Liver (tissue), 9 donors: ENCODE measurements around the gene SUPT20HL1. TPM values are rescaled to one million over a fixed set of nuclear protein-coding genes. Genes with fewer than 3 reads are reported as not detected.
"Not testable (repeated sequence)": the region's sequence is repeated elsewhere in the genome, so short reads cannot be mapped to it uniquely, and the experiment has no call there.

ENCODE experiments used
- DNase-seq: peaks from one replicate; pipeline ENCODE4 v3.0.0-alpha.2; 2017; ENCODE audit warnings: low spot score
- H3K27ac ChIP-seq, 2 donors: one replicate each; pipeline ENCODE4 v1.7.0; 2013; ENCODE audit warnings: inconsistent platforms in 2 of 2, low read length in 2 of 2, control low read depth in 1 of 2, low read depth in 1 of 2, mild to moderate bottlenecking in 1 of 2
- H3K27me3 ChIP-seq, 4 donors: one replicate each; pipeline versions ENCODE4 v1.6.1 to v1.7.0; 2013; ENCODE audit warnings: low read length in 3 of 4, inconsistent platforms in 1 of 4, mild to moderate bottlenecking in 1 of 4, moderate library complexity in 1 of 4; ENCODE audit not compliant: control insufficient read depth in 4 of 4, insufficient read depth in 4 of 4
- H3K36me3 ChIP-seq, 4 donors: one replicate each; pipeline versions ENCODE4 v1.6.1 to v1.7.0; 2013; ENCODE audit warnings: low read length in 3 of 4, mild to moderate bottlenecking in 3 of 4, low read depth in 1 of 4, moderate library complexity in 1 of 4; ENCODE audit not compliant: control insufficient read depth in 4 of 4, insufficient read depth in 3 of 4
- H3K4me1 ChIP-seq, 4 donors: one replicate each; pipeline versions ENCODE4 v1.6.1 to v1.7.0; 2013; ENCODE audit warnings: low read length in 3 of 4, mild to moderate bottlenecking in 3 of 4, moderate library complexity in 1 of 4; ENCODE audit not compliant: control insufficient read depth in 4 of 4, insufficient read depth in 4 of 4
- H3K4me3 ChIP-seq, 3 donors: one replicate each; pipeline versions ENCODE4 v1.6.1 to v1.7.0; 2013; ENCODE audit warnings: low read length in 3 of 3, control low read depth in 1 of 3, low read depth in 1 of 3, mild to moderate bottlenecking in 1 of 3
- H3K9ac ChIP-seq, 2 donors: one replicate each; pipeline ENCODE4 v1.7.0; 2013; ENCODE audit warnings: low read length in 2 of 2, mild to moderate bottlenecking in 2 of 2, moderate library complexity in 2 of 2, control low read depth in 1 of 2, low read depth in 1 of 2
- H3K9me3 ChIP-seq, 4 donors: one replicate each; pipeline versions ENCODE4 v1.6.1 to v1.7.0; 2013; ENCODE audit warnings: low read length in 3 of 4; ENCODE audit not compliant: control insufficient read depth in 4 of 4
- ATF3 ChIP-seq: IDR thresholded peaks from 2 replicates; pipeline ENCODE4 v1.6.1; 2016; ENCODE audit warnings: antibody characterized with exemption
- EGR1 ChIP-seq, 2 donors: IDR thresholded peaks; 2 replicates each; pipeline ENCODE4 v1.6.1; 2016 to 2018; ENCODE audit warnings: antibody characterized with exemption in 2 of 2, low read depth in 2 of 2
- FOXA1 ChIP-seq: IDR thresholded peaks from 2 replicates; pipeline ENCODE4 v1.6.1; 2016; ENCODE audit warnings: antibody characterized with exemption
- FOXA2 ChIP-seq: IDR thresholded peaks from 2 replicates; pipeline ENCODE4 v1.6.1; 2016; ENCODE audit warnings: antibody characterized with exemption
- GABPA ChIP-seq, 2 donors: IDR thresholded peaks in 1 of 2; conservative IDR thresholded peaks in 1 of 2; 2 replicates each; pipeline ENCODE4 v1.6.1; 2016; ENCODE audit warnings: antibody characterized with exemption in 2 of 2, mild to moderate bottlenecking in 1 of 2, moderate library complexity in 1 of 2
- HNF4A ChIP-seq, 2 donors: conservative IDR thresholded peaks; 2 replicates each; pipeline ENCODE4 v1.6.1; 2016; ENCODE audit warnings: antibody characterized with exemption in 2 of 2, mild to moderate bottlenecking in 2 of 2
- HNF4G ChIP-seq: IDR thresholded peaks from 2 replicates; pipeline ENCODE4 v1.6.1; 2016; ENCODE audit warnings: antibody characterized with exemption
- JUND ChIP-seq, 2 donors: IDR thresholded peaks; 2 replicates each; pipeline ENCODE4 v1.6.1; 2016; ENCODE audit warnings: antibody characterized with exemption in 2 of 2
- NR2F2 ChIP-seq: IDR thresholded peaks from 2 replicates; pipeline ENCODE4 v1.6.1; 2016; ENCODE audit warnings: antibody characterized with exemption
- RAD21 ChIP-seq, 2 donors: IDR thresholded peaks; 2 replicates each; pipeline ENCODE4 v1.6.1; 2016; ENCODE audit warnings: antibody characterized with exemption in 2 of 2, mild to moderate bottlenecking in 2 of 2
- RXRA ChIP-seq, 2 donors: IDR thresholded peaks; 2 replicates each; pipeline ENCODE4 v1.6.1; 2017 to 2018; ENCODE audit warnings: antibody characterized with exemption in 2 of 2, mild to moderate bottlenecking in 1 of 2
- SP1 ChIP-seq: IDR thresholded peaks from 2 replicates; pipeline ENCODE4 v1.6.1; 2018; ENCODE audit warnings: antibody characterized with exemption, mild to moderate bottlenecking
- TAF1 ChIP-seq: conservative IDR thresholded peaks from 2 replicates; pipeline ENCODE4 v1.6.1; 2016; ENCODE audit warnings: antibody characterized with exemption, mild to moderate bottlenecking
- YY1 ChIP-seq: IDR thresholded peaks from 2 replicates; pipeline ENCODE4 v1.6.1; 2016; ENCODE audit warnings: antibody characterized with exemption, mild to moderate bottlenecking
- ZBTB33 ChIP-seq: IDR thresholded peaks from 2 replicates; pipeline ENCODE4 v1.6.1; 2016; ENCODE audit warnings: antibody characterized with exemption
- WGBS: extraction: QIAGEN DNeasy Blood & Tissue Kit; methylation state at CpG from one replicate; pipeline ENCODE4 v1.1.7; 2013; 5-methylcytosine and 5-hydroxymethylcytosine counted together
- polyA plus RNA-seq, 2 donors: library from polyadenylated mRNA; stranded (reverse) in 1 of 2; unstranded in 1 of 2; fragments of 200-250 nt in 1 of 2; fragments of >200 nt in 1 of 2; fragmentation: Nextera tagmentation in 1 of 2; extraction: Ambion mirVana in 1 of 2; gene quantifications; one replicate each; pipeline versions ENCODE4 v1.2.1 to v1.2.3, GENCODE V29; 2013 to 2015
- total RNA-seq, 2 donors: library from RNA; depleted of rRNA; stranded (reverse); fragments of >200 nt; gene quantifications; one replicate each; pipeline ENCODE4 v1.2.3, GENCODE V29; 2014
- TF ChIP-seq, protein P1 (sequence below): IDR thresholded peaks from 2 replicates; pipeline ENCODE4 v1.6.1; 2016; ENCODE audit warnings: antibody characterized with exemption, mild to moderate bottlenecking
- TF ChIP-seq, protein P2 (sequence below): fragments of 150-350 bp; IDR thresholded peaks from 2 replicates; pipeline ENCODE4 v1.5.1; 2017; ENCODE audit warnings: improper control_type of control experiment, low read depth, low read length; ENCODE audit not compliant: missing input control
- TF ChIP-seq, protein P3 (sequence below): IDR thresholded peaks from 2 replicates; pipeline ENCODE4 v1.6.1; 2016; ENCODE audit warnings: antibody characterized with exemption
- donor health status: healthy.
- donor health status: healthy.
- donor health status: healthy.
- donor health status: healthy.
- donor health status: healthy.

The SUPT20HL1 gene
- total and polyA plus RNA-seq, 4 donors: not detected

GRCh38 chrX:24378706-24379105 is 18.3 kb downstream of the SUPT20HL1 start:
- Histone ChIP-seq H3K9me3 (no peaks in the 10 kb centered on the region), H3K27ac (no peak overlapping the region), H3K36me3 (no peaks in the 10 kb centered on the region), H3K4me1 (no peaks in the 10 kb centered on the region), H3K27me3 (no peaks in the 10 kb centered on the region), H3K9ac (no peak overlapping the region), H3K4me3 (no peak overlapping the region)
- no peak for DNase-seq
- TF ChIP-seq EGR1 (IDR thresholded peaks at IDR 0.05; ENCODE audit: low read depth in 2 of 2): no peak
- no peak for TF ChIP-seq FOXA2
- no peak for TF ChIP-seq HNF4A (conservative IDR thresholded peaks at IDR 0.05)
- no peak for TF ChIP-seq ATF3
- 94% methylated on average over 6 of the region's 6 CpGs for WGBS

GRCh38 chrX:24380262-24381187 is 20.1 kb downstream of the SUPT20HL1 start:
- H3K9ac ChIP-seq: no peak overlapping the region
- DNase-seq: no peak
- H3K4me3 ChIP-seq: no peak overlapping the region
- no peaks in the 10 kb centered on the region for H3K36me3 ChIP-seq
- TF ChIP-seq, protein P1, sequence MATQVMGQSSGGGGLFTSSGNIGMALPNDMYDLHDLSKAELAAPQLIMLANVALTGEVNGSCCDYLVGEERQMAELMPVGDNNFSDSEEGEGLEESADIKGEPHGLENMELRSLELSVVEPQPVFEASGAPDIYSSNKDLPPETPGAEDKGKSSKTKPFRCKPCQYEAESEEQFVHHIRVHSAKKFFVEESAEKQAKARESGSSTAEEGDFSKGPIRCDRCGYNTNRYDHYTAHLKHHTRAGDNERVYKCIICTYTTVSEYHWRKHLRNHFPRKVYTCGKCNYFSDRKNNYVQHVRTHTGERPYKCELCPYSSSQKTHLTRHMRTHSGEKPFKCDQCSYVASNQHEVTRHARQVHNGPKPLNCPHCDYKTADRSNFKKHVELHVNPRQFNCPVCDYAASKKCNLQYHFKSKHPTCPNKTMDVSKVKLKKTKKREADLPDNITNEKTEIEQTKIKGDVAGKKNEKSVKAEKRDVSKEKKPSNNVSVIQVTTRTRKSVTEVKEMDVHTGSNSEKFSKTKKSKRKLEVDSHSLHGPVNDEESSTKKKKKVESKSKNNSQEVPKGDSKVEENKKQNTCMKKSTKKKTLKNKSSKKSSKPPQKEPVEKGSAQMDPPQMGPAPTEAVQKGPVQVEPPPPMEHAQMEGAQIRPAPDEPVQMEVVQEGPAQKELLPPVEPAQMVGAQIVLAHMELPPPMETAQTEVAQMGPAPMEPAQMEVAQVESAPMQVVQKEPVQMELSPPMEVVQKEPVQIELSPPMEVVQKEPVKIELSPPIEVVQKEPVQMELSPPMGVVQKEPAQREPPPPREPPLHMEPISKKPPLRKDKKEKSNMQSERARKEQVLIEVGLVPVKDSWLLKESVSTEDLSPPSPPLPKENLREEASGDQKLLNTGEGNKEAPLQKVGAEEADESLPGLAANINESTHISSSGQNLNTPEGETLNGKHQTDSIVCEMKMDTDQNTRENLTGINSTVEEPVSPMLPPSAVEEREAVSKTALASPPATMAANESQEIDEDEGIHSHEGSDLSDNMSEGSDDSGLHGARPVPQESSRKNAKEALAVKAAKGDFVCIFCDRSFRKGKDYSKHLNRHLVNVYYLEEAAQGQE: no peak
- no peak for TF ChIP-seq SP1
- TF ChIP-seq, protein P2, sequence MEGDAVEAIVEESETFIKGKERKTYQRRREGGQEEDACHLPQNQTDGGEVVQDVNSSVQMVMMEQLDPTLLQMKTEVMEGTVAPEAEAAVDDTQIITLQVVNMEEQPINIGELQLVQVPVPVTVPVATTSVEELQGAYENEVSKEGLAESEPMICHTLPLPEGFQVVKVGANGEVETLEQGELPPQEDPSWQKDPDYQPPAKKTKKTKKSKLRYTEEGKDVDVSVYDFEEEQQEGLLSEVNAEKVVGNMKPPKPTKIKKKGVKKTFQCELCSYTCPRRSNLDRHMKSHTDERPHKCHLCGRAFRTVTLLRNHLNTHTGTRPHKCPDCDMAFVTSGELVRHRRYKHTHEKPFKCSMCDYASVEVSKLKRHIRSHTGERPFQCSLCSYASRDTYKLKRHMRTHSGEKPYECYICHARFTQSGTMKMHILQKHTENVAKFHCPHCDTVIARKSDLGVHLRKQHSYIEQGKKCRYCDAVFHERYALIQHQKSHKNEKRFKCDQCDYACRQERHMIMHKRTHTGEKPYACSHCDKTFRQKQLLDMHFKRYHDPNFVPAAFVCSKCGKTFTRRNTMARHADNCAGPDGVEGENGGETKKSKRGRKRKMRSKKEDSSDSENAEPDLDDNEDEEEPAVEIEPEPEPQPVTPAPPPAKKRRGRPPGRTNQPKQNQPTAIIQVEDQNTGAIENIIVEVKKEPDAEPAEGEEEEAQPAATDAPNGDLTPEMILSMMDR: no peak
- TF ChIP-seq HNF4G: no peak
- TF ChIP-seq ATF3: no peak
- TF ChIP-seq HNF4A (conservative IDR thresholded peaks at IDR 0.05): no peak
- no peak for TF ChIP-seq YY1
- no peak for TF ChIP-seq ZBTB33
- TF ChIP-seq NR2F2: no peak
- TF ChIP-seq RXRA (IDR thresholded peaks at IDR 0.05): no peak
- no peak for TF ChIP-seq GABPA (IDR thresholded peaks at IDR 0.05 in 1 of 2, conservative IDR thresholded peaks at IDR 0.05 in 1 of 2)
- TF ChIP-seq, protein P3, sequence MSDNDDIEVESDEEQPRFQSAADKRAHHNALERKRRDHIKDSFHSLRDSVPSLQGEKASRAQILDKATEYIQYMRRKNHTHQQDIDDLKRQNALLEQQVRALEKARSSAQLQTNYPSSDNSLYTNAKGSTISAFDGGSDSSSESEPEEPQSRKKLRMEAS: no peak
- TF ChIP-seq FOXA2: no peak
- no peak for TF ChIP-seq RAD21 (IDR thresholded peaks at IDR 0.05)
- no peak for TF ChIP-seq FOXA1
- no peak for TF ChIP-seq TAF1
- TF ChIP-seq JUND (IDR thresholded peaks at IDR 0.05): no peak
- no peak for TF ChIP-seq EGR1 (IDR thresholded peaks at IDR 0.05; ENCODE audit: low read depth in 2 of 2)
- H3K9me3 ChIP-seq: no peaks in the 10 kb centered on the region
- no peak overlapping the region for H3K27ac ChIP-seq
- no peaks in the 10 kb centered on the region for H3K27me3 ChIP-seq
- H3K4me1 ChIP-seq: no peaks in the 10 kb centered on the region
- 74% methylated on average over 9 of the region's 9 CpGs for WGBS

DNA sequence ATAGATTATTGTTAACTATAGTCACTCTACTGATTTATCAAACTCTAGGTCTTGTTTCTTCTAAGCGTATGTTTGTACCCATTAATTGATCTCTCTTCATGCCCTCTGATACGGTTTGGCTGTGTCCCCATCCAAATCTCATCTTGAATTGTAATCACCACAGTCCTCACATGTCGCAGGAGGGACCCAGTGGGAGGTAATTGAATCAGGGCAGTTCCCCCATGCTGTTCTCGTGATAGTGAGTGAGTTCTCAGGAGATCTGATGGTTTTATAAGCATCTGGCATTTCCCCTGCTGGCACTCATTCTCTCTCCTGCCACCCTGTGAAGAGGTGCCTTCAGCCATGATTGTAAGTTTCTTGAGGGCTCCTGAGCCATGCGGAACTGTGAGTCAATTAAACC is 21.9 kb downstream of the SUPT20HL1 start:
- H3K9me3 ChIP-seq, H3K36me3 ChIP-seq, DNase-seq, H3K27me3 ChIP-seq, H3K4me1 ChIP-seq, H3K4me3 ChIP-seq, H3K9ac ChIP-seq, H3K27ac ChIP-seq: not testable (repeated sequence)
- 80% methylated on average over 5 of the region's 5 CpGs for WGBS
